ENCODE results near the gene TDRD9. TPM values are rescaled to one million over a fixed set of nuclear protein-coding genes. Genes with fewer than 3 reads are reported as not detected.

Gene TDRD9
- total RNA-seq, 4 donors from 2014 or later: 2.0 to 3.2 (median 2.6) TPM

GRCh38 chr14:104064003-104064402 is 135.7 kb downstream of the TDRD9 start:
- TF ChIP-seq EP300 (IDR thresholded peaks at IDR 0.05): no peak
- no peak for TF ChIP-seq POLR2A (IDR thresholded peaks at IDR 0.05; ENCODE audit: low read depth)
- no peak for TF ChIP-seq CTCF (IDR thresholded peaks at IDR 0.05)
- no peak for TF ChIP-seq POLR2AphosphoS5 (IDR thresholded peaks at IDR 0.05)
- 77% methylated on average over 10 of the region's 10 CpGs for WGBS
- Histone ChIP-seq H3K4me1 (no peaks in the 10 kb centered on the region), H3K4me3 (no peak overlapping the region), H3K27me3 (peaks cover 0 to 24% (median 0%) of the 10 kb centered on the region in 4 donors), H3K9me3 (peaks cover 0 to 14% (median 7%) of the 10 kb centered on the region in 4 donors), H3K36me3 (no peaks in the 10 kb centered on the region), H3K27ac (replicated peaks in 1 of 4) (no peak overlapping the region)
- intact Hi-C loops (cut with DNase I): no loop called here
- no peak for DNase-seq (ENCODE audit: extremely low spot score)

GRCh38 chr14:104066279-104066678 is 138.0 kb downstream of the TDRD9 start:
- H3K27ac ChIP-seq (replicated peaks in 1 of 4): no peak overlapping the region
- H3K4me3 ChIP-seq: no peak overlapping the region
- peaks cover 0 to 14% (median 7%) of the 10 kb centered on the region in 4 donors for H3K9me3 ChIP-seq
- intact Hi-C loops (cut with DNase I): no loop called here
- peaks cover 0 to 43% (median 0%) of the 10 kb centered on the region in 4 donors for H3K27me3 ChIP-seq
- WGBS: 94% methylated on average over 3 of the region's 5 CpGs
- TF ChIP-seq POLR2A (IDR thresholded peaks at IDR 0.05; ENCODE audit: low read depth) (no peak), POLR2AphosphoS5 (IDR thresholded peaks at IDR 0.05) (no peak), CTCF (IDR thresholded peaks at IDR 0.05) (no peak), EP300 (IDR thresholded peaks at IDR 0.05) (no peak)
- DNase-seq (ENCODE audit: extremely low spot score): no peak
- no peaks in the 10 kb centered on the region for H3K36me3 ChIP-seq
- no peaks in the 10 kb centered on the region for H3K4me1 ChIP-seq

- no peak for TF ChIP-seq POLR2AphosphoS5 (IDR thresholded peaks at IDR 0.05)
- TF ChIP-seq POLR2A (IDR thresholded peaks at IDR 0.05; ENCODE audit: low read depth): no peak
- no peak for TF ChIP-seq CTCF (IDR thresholded peaks at IDR 0.05)
- TF ChIP-seq EP300 (IDR thresholded peaks at IDR 0.05): no peak
- H3K27ac ChIP-seq (replicated peaks in 1 of 4): no peak overlapping the region
- 71% methylated on average over 4 of the region's 4 CpGs for WGBS
Observed at GRCh38 chr14:104066719-104067295, 138.6 kb downstream of the TDRD9 start.

GRCh38 chr14:104069541-104069940 is 141.3 kb downstream of the TDRD9 start:
- peaks cover 0 to 23% (median 14%) of the 10 kb centered on the region in 4 donors for H3K9me3 ChIP-seq
- no peak overlapping the region for H3K27ac ChIP-seq (replicated peaks in 1 of 4)
- TF ChIP-seq EP300 (IDR thresholded peaks at IDR 0.05) (no peak), POLR2A (IDR thresholded peaks at IDR 0.05; ENCODE audit: low read depth) (no peak)
- H3K27me3 ChIP-seq: peaks cover 0 to 55% (median 0%) of the 10 kb centered on the region in 4 donors
- WGBS: 89% methylated on average over 7 of the region's 7 CpGs
- no peak overlapping the region for H3K4me3 ChIP-seq
- intact Hi-C loops (cut with DNase I): no loop called here
- no peaks in the 10 kb centered on the region for H3K4me1 ChIP-seq
- no peaks in the 10 kb centered on the region for H3K36me3 ChIP-seq
- DNase-seq (ENCODE audit: extremely low spot score): no peak

More at GRCh38 chr14:104066719-104067295, 138.6 kb downstream of the TDRD9 start:
- Histone ChIP-seq H3K4me1 (no peaks in the 10 kb centered on the region), H3K4me3 (no peak overlapping the region), H3K36me3 (no peaks in the 10 kb centered on the region), H3K27me3 (peaks cover 0 to 43% (median 0%) of the 10 kb centered on the region in 4 donors), H3K9me3 (peaks cover 0 to 14% (median 7%) of the 10 kb centered on the region in 4 donors)
- intact Hi-C loops (cut with DNase I): no loop called here
- DNase-seq (ENCODE audit: extremely low spot score): no peak

- WGBS: 70% methylated on average over 3 of the region's 3 CpGs
Observed at GRCh38 chr14:104072586-104072985, 144.3 kb downstream of the TDRD9 start.

More at GRCh38 chr14:104072586-104072985, 144.3 kb downstream of the TDRD9 start:
- Histone ChIP-seq H3K36me3 (no peaks in the 10 kb centered on the region), H3K27ac (replicated peaks in 1 of 4) (no peak overlapping the region), H3K4me3 (no peak overlapping the region), H3K27me3 (peaks cover 0 to 50% (median 0%) of the 10 kb centered on the region in 4 donors), H3K4me1 (peaks cover 0 to 2% (median under 1%) of the 10 kb centered on the region in 4 donors), H3K9me3 (peaks cover 0 to 10% (median 7%) of the 10 kb centered on the region in 4 donors)
- no peak for TF ChIP-seq CTCF (IDR thresholded peaks at IDR 0.05)
- TF ChIP-seq EP300 (IDR thresholded peaks at IDR 0.05): no peak
- no peak for TF ChIP-seq POLR2A (IDR thresholded peaks at IDR 0.05; ENCODE audit: low read depth)
- TF ChIP-seq POLR2AphosphoS5 (IDR thresholded peaks at IDR 0.05): no peak
- DNase-seq (ENCODE audit: extremely low spot score): no peak
- intact Hi-C loops (cut with DNase I): no loop called here

All from esophagus muscularis mucosa (tissue), 4 donors.